ENCODE results near the gene ITGB2.

- TF ChIP-seq CTCF (conservative IDR thresholded peaks at IDR 0.05; ENCODE audit: low read depth, low read length) (no peak), EZH2 (IDR thresholded peaks at IDR 0.05; ENCODE audit: low read length, unreplicated experiment) (no peak)
These were observed 45.7 kb upstream of the ITGB2 start for GRCh38 chr21:44966135-44967081.
